ES-I3 (cell line): ENCODE measurements around the gene PFN1.

Experiments used
- H3K36me3 ChIP-seq: 2 replicates; pipeline ENCODE4 v1.6.1; 2013; ENCODE audit warnings: mild to moderate bottlenecking, low read length, control low read depth, moderate library complexity; ENCODE audit not compliant: insufficient read depth
- H3K4me1 ChIP-seq: 2 replicates; pipeline ENCODE4 v1.6.1; 2013; ENCODE audit warnings: mild to moderate bottlenecking, control low read depth, low read length; ENCODE audit not compliant: insufficient read depth
- H3K9ac ChIP-seq: 2 replicates; pipeline ENCODE4 v1.6.1; 2013; ENCODE audit warnings: low read depth, mild to moderate bottlenecking, low read length, moderate library complexity
- H3K9me3 ChIP-seq: 2 replicates; pipeline ENCODE4 v1.6.1; 2013; ENCODE audit warnings: mild to moderate bottlenecking, low read length, moderate library complexity; ENCODE audit not compliant: control insufficient read depth, insufficient read depth

Gene PFN1

DNA sequence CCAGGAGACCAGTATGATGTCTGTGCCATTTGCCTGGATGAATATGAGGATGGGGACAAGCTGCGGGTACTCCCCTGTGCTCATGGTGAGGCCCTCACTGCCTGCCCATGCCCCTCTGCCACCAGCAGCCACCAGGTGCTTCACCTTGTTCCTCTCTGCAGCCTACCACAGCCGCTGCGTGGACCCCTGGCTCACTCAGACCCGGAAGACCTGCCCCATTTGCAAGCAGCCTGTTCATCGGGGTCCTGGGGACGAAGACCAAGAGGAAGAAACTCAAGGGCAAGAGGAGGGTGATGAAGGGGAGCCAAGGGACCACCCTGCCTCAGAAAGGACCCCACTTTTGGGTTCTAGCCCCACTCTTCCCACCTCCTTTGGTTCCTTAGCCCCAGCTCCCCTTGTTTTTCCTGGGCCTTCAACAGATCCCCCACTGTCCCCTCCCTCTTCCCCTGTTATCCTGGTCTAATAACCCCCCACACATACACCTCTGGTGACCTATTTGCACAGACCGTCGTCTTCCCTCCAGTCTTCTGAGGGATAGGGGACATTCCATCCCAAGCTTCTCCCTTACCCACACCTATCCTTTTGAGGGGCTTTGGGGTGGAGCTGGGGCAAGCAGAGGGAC is 3.7 kb downstream of the PFN1 start:
- Histone ChIP-seq H3K36me3 (peaks cover 9% of the 10 kb centered on the region), H3K9ac (no peak overlapping the region; the same call in 1 of the 2 replicates), H3K4me1 (peaks cover 20% of the 10 kb centered on the region), H3K9me3 (no peaks in the 10 kb centered on the region)

- Histone ChIP-seq H3K9ac (no peak overlapping the region; the same call in 1 of the 2 replicates), H3K9me3 (no peaks in the 10 kb centered on the region), H3K4me1 (peaks cover 20% of the 10 kb centered on the region), H3K36me3 (peaks cover 9% of the 10 kb centered on the region)
Measured at GRCh38 chr17:4944163-4944553, 4.2 kb downstream of the PFN1 start.

GRCh38 chr17:4942760-4943508 is 5.4 kb downstream of the PFN1 start:
- H3K9ac ChIP-seq, result no peak overlapping the region
- peaks cover 23% of the 10 kb centered on the region for H3K4me1 ChIP-seq
- H3K36me3 ChIP-seq, result peaks cover 13% of the 10 kb centered on the region
- H3K9me3 ChIP-seq, result no peaks in the 10 kb centered on the region

- H3K36me3 ChIP-seq, result peaks cover 8% of the 10 kb centered on the region
- H3K9me3 ChIP-seq, result no peaks in the 10 kb centered on the region
- peak overlapping the region; percentile 98 for H3K9ac ChIP-seq
Measured at GRCh38 chr17:4941319-4941610, 7.1 kb downstream of the PFN1 start.

GRCh38 chr17:4940555-4941318 is 7.6 kb downstream of the PFN1 start:
- Histone ChIP-seq H3K9ac (peak overlapping the region; percentile 98), H3K36me3 (peaks cover 4% of the 10 kb centered on the region), H3K4me1 (peaks cover 17% of the 10 kb centered on the region), H3K9me3 (no peaks in the 10 kb centered on the region)

More at GRCh38 chr17:4941319-4941610, 7.1 kb downstream of the PFN1 start:
- peaks cover 22% of the 10 kb centered on the region for H3K4me1 ChIP-seq

- Histone ChIP-seq H3K9me3 (no peaks in the 10 kb centered on the region), H3K9ac (peak within 1 kb of the TSS; percentile 98), H3K36me3 (peaks cover 4% of the 10 kb centered on the region; the same call in 1 of the 2 replicates), H3K4me1 (peaks cover 12% of the 10 kb centered on the region; the same call in 1 of the 2 replicates)
Measured at GRCh38 chr17:4939796-4940554, 8.4 kb downstream of the PFN1 start, which contains the start of the genes RNF167 and SLC25A11. RNF167 (plus strand) TSS chr17:4940268; CDS start chr17:4940910, 642 bp downstream. SLC25A11 (minus strand) TSS chr17:4940046; CDS start chr17:4939910, 136 bp downstream.

- Histone ChIP-seq H3K4me1 (peaks cover 9% of the 10 kb centered on the region; the same call in 1 of the 2 replicates), H3K36me3 (peaks cover 4% of the 10 kb centered on the region; the same call in 1 of the 2 replicates), H3K9me3 (no peaks in the 10 kb centered on the region), H3K9ac (peak overlapping the region; percentile 98)
Measured at GRCh38 chr17:4939546-4939795, 8.9 kb downstream of the PFN1 start.

- peak overlapping the region; percentile 98 for H3K9ac ChIP-seq
- H3K9me3 ChIP-seq, result no peaks in the 10 kb centered on the region
- peaks cover 7% of the 10 kb centered on the region; the same call in 1 of the 2 replicates for H3K4me1 ChIP-seq
- peaks cover 4% of the 10 kb centered on the region; the same call in 1 of the 2 replicates for H3K36me3 ChIP-seq
Measured at GRCh38 chr17:4938688-4939545, 9.4 kb downstream of the PFN1 start.

DNA sequence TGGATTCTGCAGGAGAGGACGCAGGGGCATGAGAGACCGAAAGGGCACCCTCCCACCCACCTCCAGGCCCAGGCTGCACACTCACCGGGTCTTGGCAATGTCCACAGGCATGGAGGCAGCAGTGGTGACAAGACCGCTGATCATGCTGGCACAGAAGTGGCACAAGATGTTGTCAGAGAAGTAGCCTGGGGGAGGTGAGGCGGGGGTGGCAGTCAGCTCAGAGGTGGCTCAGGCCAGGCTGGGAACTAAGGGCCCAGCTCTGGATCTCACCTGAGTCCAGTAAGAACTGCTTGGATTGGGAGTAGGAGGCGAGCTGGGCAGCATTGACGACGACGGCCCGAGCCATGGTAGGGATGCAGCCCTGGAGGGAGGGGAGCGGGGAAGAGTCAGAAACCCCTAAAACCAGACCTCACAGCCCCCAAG is 10.2 kb downstream of the PFN1 start:
- no peaks in the 10 kb centered on the region for H3K9me3 ChIP-seq
- H3K9ac ChIP-seq, result 0 out of 2 replicates have a peak overlapping the region, but pooled peaks have one; percentile 98
- H3K36me3 ChIP-seq, result peaks cover 4% of the 10 kb centered on the region; the same call in 1 of the 2 replicates
- H3K4me1 ChIP-seq, result peaks cover 7% of the 10 kb centered on the region; the same call in 1 of the 2 replicates

DNA sequence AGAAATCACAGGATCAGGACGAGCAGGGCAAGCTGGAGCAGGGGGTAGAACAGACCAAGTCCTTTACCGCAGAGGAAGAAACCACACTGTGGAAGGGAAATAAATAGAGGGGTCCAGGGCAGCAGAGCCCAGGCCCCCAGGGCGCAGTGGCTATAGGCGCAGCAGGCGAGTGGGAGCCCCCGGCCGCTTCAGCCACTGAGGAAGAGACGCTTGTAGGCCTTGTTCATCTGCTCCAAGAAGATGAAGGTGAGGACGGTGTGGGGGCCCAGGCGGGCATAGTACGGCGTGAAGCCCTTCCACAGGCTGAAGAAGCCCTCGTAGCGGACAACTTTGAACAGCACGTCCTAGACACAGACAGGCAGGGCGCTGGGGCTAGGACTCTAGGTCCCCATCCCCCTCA is 10.8 kb downstream of the PFN1 start:
- Histone ChIP-seq H3K4me1 (peaks cover 7% of the 10 kb centered on the region; the same call in 1 of the 2 replicates), H3K9ac (no peak overlapping the region)

DNA sequence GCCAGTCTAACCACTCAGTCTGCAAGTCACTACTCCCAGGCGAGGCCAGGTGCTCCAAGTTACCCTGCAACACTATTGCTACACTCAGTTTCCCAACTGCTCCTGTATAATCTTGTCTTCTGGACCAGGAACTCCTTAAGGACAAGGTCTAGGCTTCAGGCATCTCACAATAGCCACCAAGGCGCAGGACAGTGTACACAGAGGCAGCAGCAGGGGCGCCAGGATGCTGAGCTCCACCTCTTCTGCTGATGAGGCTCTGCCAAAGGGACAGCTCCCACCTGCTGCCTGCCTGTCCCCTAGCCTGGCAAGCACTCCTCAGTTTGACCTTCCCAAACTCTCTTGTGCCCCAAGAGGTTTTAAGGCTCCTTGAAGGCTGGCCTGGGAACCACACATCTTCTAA is 11.9 kb downstream of the PFN1 start:
- Histone ChIP-seq H3K9me3 (no peaks in the 10 kb centered on the region), H3K36me3 (peaks cover 4% of the 10 kb centered on the region; the same call in 1 of the 2 replicates), H3K9ac (no peak overlapping the region), H3K4me1 (peaks cover 7% of the 10 kb centered on the region; the same call in 1 of the 2 replicates)

More for the DNA sequence above, 10.8 kb downstream of the PFN1 start:
- H3K36me3 ChIP-seq, result peaks cover 4% of the 10 kb centered on the region; the same call in 1 of the 2 replicates
- H3K9me3 ChIP-seq, result no peaks in the 10 kb centered on the region

DNA sequence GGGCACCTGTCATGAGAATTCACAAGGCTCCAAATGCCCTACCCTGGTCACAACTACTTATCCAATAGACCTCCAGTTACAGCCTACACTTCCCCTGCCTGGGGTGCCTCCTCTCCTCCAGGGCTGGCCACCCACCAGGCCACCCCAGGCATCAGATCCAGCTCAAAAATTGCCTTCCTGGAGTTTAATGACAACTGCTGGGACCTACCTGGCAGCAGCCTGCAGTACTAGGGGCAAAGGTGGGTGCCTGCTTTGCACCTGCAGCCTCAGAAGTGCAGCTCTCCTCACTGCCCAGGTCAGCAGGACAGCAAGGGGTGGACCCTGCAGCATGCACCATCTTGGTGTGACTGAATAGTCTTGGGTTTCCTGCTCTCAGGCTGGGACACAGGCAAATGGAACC is 12.7 kb downstream of the PFN1 start:
- peaks cover 7% of the 10 kb centered on the region; the same call in 1 of the 2 replicates for H3K4me1 ChIP-seq
- H3K9ac ChIP-seq, result no peak overlapping the region
- peaks cover 4% of the 10 kb centered on the region; the same call in 1 of the 2 replicates for H3K36me3 ChIP-seq
- no peaks in the 10 kb centered on the region for H3K9me3 ChIP-seq
